GM12878 (cell line): ENCODE data around the gene ARL2. TPM values are rescaled to one million over a fixed set of nuclear protein-coding genes. Genes with fewer than 3 reads are reported as not detected.

Experiments
- ATAC-seq: fragments of 200-7000 bp; cut with Tn5 transposase; 3 replicates; pipeline ENCODE4 v1.9.1; 2020; ENCODE audit warnings: mild to moderate bottlenecking, moderate library complexity
- BruUV-seq: library from RNA; stranded (reverse); fragments of 400-500 nt; replicated peaks from 2 replicates; lab custom pipeline; 2021; lab: Mats Ljungman, UMichigan
- CTCF ChIA-PET: fragments of 300-600 bp; sonication (Branson Sonifier 250); formaldehyde crosslinking; extraction: SDS; loops from one replicate; lab custom pipeline; 2021; ENCODE audit warnings: inconsistent platforms; lab: Yijun Ruan, JAX
- POLR2A ChIA-PET: fragments of 350-600 bp; formaldehyde crosslinking; extraction: SDS; loops from one replicate; lab custom pipeline; 2021; ENCODE audit warnings: inconsistent platforms; lab: Charles Lee
- RAD21 ChIA-PET: fragments of 300-600 bp; sonication (Branson Sonifier 250); formaldehyde crosslinking; loops from one replicate; lab custom pipeline; 2023; ENCODE audit warnings: antibody characterized with exemption; ENCODE audit not compliant: unreplicated experiment; lab: Charles Lee
- SMC1A ChIA-PET: fragments of 300-600 bp; sonication (Branson Sonifier 250); formaldehyde crosslinking; loops from one replicate; lab custom pipeline; 2023; ENCODE audit not compliant: unreplicated experiment, uncharacterized antibody; lab: Charles Lee
- DNase-seq: peaks from one replicate; pipeline ENCODE4 v3.0.0-alpha.2; 2011; ENCODE audit warnings: low read depth, low spot score
- FAIRE-seq: peaks from 3 replicates; lab custom pipeline; 2011; peaks lifted over from hg19 to GRCh38; lab: Jason Lieb, UNC
- H2AFZ ChIP-seq: 2 replicates; pipeline ENCODE4 v1.6.0; 2011; ENCODE audit warnings: low read depth, low read length, control low read depth; ENCODE audit not compliant: control insufficient read depth
- H3K27ac ChIP-seq: 2 replicates; pipeline ENCODE4 v1.5.1; 2011; ENCODE audit warnings: control low read depth; ENCODE audit not compliant: control insufficient read depth, insufficient read depth
- H3K27me3 ChIP-seq, 2 experiments: replicated peaks in 1 of 2; 2 replicates each; pipeline versions ENCODE4 v1.6.0 to v1.6.1; 2011; ENCODE audit warnings: low read length in 1 of 2; ENCODE audit not compliant: control insufficient read depth in 2 of 2, insufficient read depth in 2 of 2
- H3K36me3 ChIP-seq, 2 experiments: 2 replicates each; pipeline ENCODE4 v1.5.1; 2011; ENCODE audit warnings: low read length in 1 of 2; ENCODE audit not compliant: control insufficient read depth in 2 of 2, insufficient read depth in 2 of 2
- H3K4me1 ChIP-seq: 2 replicates; pipeline ENCODE4 v1.6.1; 2011; ENCODE audit warnings: mild to moderate bottlenecking, low read length, moderate library complexity, mixed read lengths; ENCODE audit not compliant: control insufficient read depth, insufficient read depth
- H3K4me2 ChIP-seq: 2 replicates; pipeline ENCODE4 v1.6.0; 2011; ENCODE audit warnings: control low read depth; ENCODE audit not compliant: control insufficient read depth, insufficient read depth
- H3K4me3 ChIP-seq: fragments of 200-600 bp; sonication (generic); 2 replicates; pipeline ENCODE4 v1.5.1; 2016
- H3K79me2 ChIP-seq: 2 replicates; pipeline ENCODE4 v1.6.0; 2011; ENCODE audit warnings: low read length; ENCODE audit not compliant: control insufficient read depth, insufficient read depth
- H3K9ac ChIP-seq: 2 replicates; pipeline ENCODE4 v1.8.0; 2011; ENCODE audit warnings: low read length, control low read depth, mixed read lengths; ENCODE audit not compliant: control insufficient read depth, insufficient read depth
- H3K9me3 ChIP-seq: replicated peaks from 3 replicates; pipeline ENCODE4 v1.5.1; 2011; ENCODE audit warnings: mild to moderate bottlenecking, low read length; ENCODE audit not compliant: control insufficient read depth, insufficient read depth
- H4K20me1 ChIP-seq: 2 replicates; pipeline ENCODE4 v1.6.0; 2011; ENCODE audit not compliant: control insufficient read depth, insufficient read depth
- ATF2 ChIP-seq: IDR thresholded peaks from 2 replicates; pipeline ENCODE4 v1.6.1; 2012; ENCODE audit warnings: low read length, inconsistent platforms
- BCL11A ChIP-seq: IDR thresholded peaks from 2 replicates; pipeline ENCODE4 v1.6.1; 2011; ENCODE audit warnings: low read depth, low read length
- CBFB ChIP-seq: IDR thresholded peaks from 2 replicates; pipeline ENCODE4 v1.6.1; 2016; ENCODE audit warnings: antibody characterized with exemption, low read depth
- CBX5 ChIP-seq: sonication (generic); IDR thresholded peaks from 2 replicates; pipeline ENCODE4 v1.6.1; 2016; ENCODE audit warnings: low read depth, moderate library complexity, mild to moderate bottlenecking, inconsistent platforms
- CTCF ChIP-seq, 3 experiments: IDR thresholded peaks in 2 of 3; conservative IDR thresholded peaks in 1 of 3; 2 replicates each; pipeline ENCODE4 v1.5.1; 2011; ENCODE audit warnings: low read depth in 3 of 3, low read length in 3 of 3, mild to moderate bottlenecking in 3 of 3, control low read depth in 2 of 3, moderate library complexity in 2 of 3, inconsistent platforms in 1 of 3, mixed read lengths in 1 of 3; ENCODE audit not compliant: control insufficient read depth in 2 of 3, insufficient read depth in 1 of 3; ENCODE audit errors: extremely low read depth in 1 of 3
- E4F1 ChIP-seq: fragments of 450-650 bp; IDR thresholded peaks from 2 replicates; pipeline ENCODE4 v1.6.1; 2018; ENCODE audit warnings: borderline replicate concordance, mild to moderate bottlenecking; ENCODE audit not compliant: partially characterized antibody
- ELK1 ChIP-seq: IDR thresholded peaks from 2 replicates; pipeline ENCODE4 v1.6.1; 2012; ENCODE audit warnings: low read depth, low read length, improper control_type of control experiment
- KLF5 ChIP-seq: fragments of 450-650 bp; IDR thresholded peaks from 2 replicates; pipeline ENCODE4 v1.6.1; 2014; ENCODE audit warnings: mild to moderate bottlenecking; ENCODE audit not compliant: partially characterized antibody
- RCOR1 ChIP-seq: conservative IDR thresholded peaks from 2 replicates; pipeline ENCODE4 v1.6.1; 2012; ENCODE audit warnings: low read depth, low read length, improper control_type of control experiment
- RELB ChIP-seq: fragments of 450-650 bp; IDR thresholded peaks from 2 replicates; pipeline ENCODE4 v1.6.1; 2017; ENCODE audit warnings: low read depth, mild to moderate bottlenecking, moderate library complexity
- SIX5 ChIP-seq: IDR thresholded peaks from 2 replicates; pipeline ENCODE4 v1.6.1; 2011; ENCODE audit warnings: mild to moderate bottlenecking, low read depth, low read length, moderate library complexity; ENCODE audit not compliant: severe bottlenecking
- SMAD5 ChIP-seq: IDR thresholded peaks from 2 replicates; pipeline ENCODE4 v1.6.1; 2016; ENCODE audit warnings: antibody characterized with exemption, low read depth
- SUPT20H ChIP-seq: IDR thresholded peaks from 2 replicates; pipeline ENCODE4 v1.6.1; 2011; ENCODE audit warnings: low read depth, mild to moderate bottlenecking, low read length, moderate library complexity, borderline replicate concordance; ENCODE audit not compliant: control insufficient read depth
- TCF12 ChIP-seq: IDR thresholded peaks from 2 replicates; pipeline ENCODE4 v1.6.1; 2011; ENCODE audit warnings: low read depth, mild to moderate bottlenecking, low read length
- WRNIP1 ChIP-seq: IDR thresholded peaks from 2 replicates; pipeline ENCODE4 v1.6.1; 2011; ENCODE audit warnings: low read depth, low read length, improper control_type of control experiment, borderline replicate concordance
- WGBS: methylation state at CpG from one replicate; pipeline ENCODE4 v1.1.6; 2016; ENCODE audit warnings: low lambda C conversion rate; ENCODE audit not compliant: insufficient replicate concordance, insufficient coverage; ENCODE audit errors: missing lambda C conversion rate; 5-methylcytosine and 5-hydroxymethylcytosine counted together
- in situ Hi-C: fragments of 300-500 bp; cut with MboI; formaldehyde crosslinking; loops from 9 replicates; pipeline ENCODE4 v1.14.3; 2018; ENCODE audit warnings: mixed read lengths
- intact Hi-C: fragments of 100-400 bp; cut with micrococcal nuclease; formaldehyde crosslinking; loops from one replicate; pipeline ENCODE4 v1.14.2; 2022; ENCODE audit not compliant: unreplicated experiment
- polyA plus RNA-seq, 11 experiments: library from polyadenylated mRNA; depleted of rRNA in 4 of 11; unstranded in 6 of 11; stranded (reverse) in 5 of 11; fragments of >200 nt; fragmentation: Nextera tagmentation in 4 of 11; fragmentation: Illumina TruSeq in 1 of 11; extraction: Ambion mirVana in 4 of 11; extraction: Trizol in 1 of 11; gene quantifications; 1 replicate in 1 of 11; 2 replicates in 10 of 11; pipeline versions ENCODE4 v1.2.1 to v1.2.3, GENCODE V29; 2011 to 2016; ENCODE audit warnings: inconsistent platforms in 2 of 11, missing spikeins in 2 of 11, low read depth in 1 of 11
- total RNA-seq, 4 experiments: library from RNA; depleted of rRNA in 3 of 4; stranded (reverse); fragments of >200 nt in 3 of 4; fragmentation: Illumina TruSeq in 1 of 4; extraction: Trizol in 1 of 4; gene quantifications; 2 replicates each; pipeline versions ENCODE4 v1.2.1 to v1.2.3, GENCODE V29; 2013 to 2021

ARL2 gene
- total and polyA plus RNA-seq, 10 of the 15 experiments (the other 5 are each of a cell fraction or from before 2014, with no cell fraction given): 4.1 to 138 (median 73.4) TPM

GRCh38 chr11:64967375-64967774, 46.6 kb upstream of the ARL2 start:
- Histone ChIP-seq H3K27me3 (no peaks in the 10 kb centered on the region), H4K20me1 (no peaks in the 10 kb centered on the region), H3K4me1 (peaks cover 4% of the 10 kb centered on the region; the same call in 1 of the 2 replicates), H2AFZ (no peak overlapping the region), H3K9ac (no peak overlapping the region), H3K4me3 (no peak overlapping the region), H3K27ac (no peak overlapping the region), H3K4me2 (no peak overlapping the region), H3K79me2 (no peaks in the 10 kb centered on the region), H3K9me3 (no peaks in the 10 kb centered on the region; the same call in 2 of the 3 replicates), H3K36me3 (no peaks in the 10 kb centered on the region)
- in situ Hi-C loops: no loop called here
- CTCF ChIA-PET: interaction anchor here (1.0 kb wide), 1 partner anchor 46 kb away, joined by 3 read pairs; the partner anchor contains the start of gene ARL2
- no peak for ATAC-seq
- intact Hi-C loops: no loop called here
- POLR2A ChIA-PET: interaction anchor here (0.6 kb wide), 1 partner anchor 17 kb away, joined by 3 read pairs; no protein-coding TSS in a partner anchor
- BruUV-seq: no TSS peak
- WGBS: 14% methylated on average over 3 of the region's 3 CpGs
- RAD21 ChIA-PET: no interaction called here
- FAIRE-seq: no peak
- no peak for DNase-seq
- SMC1A ChIA-PET: interaction anchor here (1.0 to 1.2 kb wide), 3 partner anchors 13 to 182 kb away, joined by 3 read pairs; no protein-coding TSS in a partner anchor
- TF ChIP-seq WRNIP1 (no peak), ELK1 (no peak), SMAD5 (no peak), ATF2 (no peak), RCOR1 (no peak), BCL11A (no peak), RELB (no peak), KLF5 (no peak), E4F1 (no peak), CBX5 (no peak), TCF12 (no peak), SUPT20H (no peak), CTCF (IDR thresholded peaks at IDR 0.05 in 2 of 3, conservative IDR thresholded peaks at IDR 0.05 in 1 of 3; ENCODE audit: control insufficient read depth in 2 of 3, extremely low read depth in 1 of 3, insufficient read depth in 1 of 3, low read depth in 3 of 3, low read length in 3 of 3) (no peak), CBFB (no peak), SIX5 (no peak)
